Kidney (tissue), 2 donors: ENCODE measurements around the gene CEP85. TPM values are rescaled to one million over a fixed set of nuclear protein-coding genes. Genes with fewer than 3 reads are reported as not detected.

Experiments used
- polyA plus RNA-seq: library from polyadenylated mRNA; stranded (reverse); fragments of 350-450 nt; fragmentation: Illumina TruSeq; extraction: RNeasy Lipid Tissue Mini Kit (QIAGEN cat#74804); gene quantifications from one replicate; pipeline ENCODE4 v1.2.3, GENCODE V29; 2014; ENCODE audit warnings: low read depth, low replicate concordance; ENCODE audit not compliant: insufficient read depth
- total RNA-seq: library from RNA; stranded (reverse); fragmentation: NEBNext Ultra II Directional; extraction: Animal tissue kit (Norgen Biotek cat#: 25700); gene quantifications from one replicate; pipeline ENCODE4 v1.2.1, GENCODE V29; 2021
- donor health status: DM: yes; HTN: yes; CAD: no.

The CEP85 gene
- total and polyA plus RNA-seq, 2 donors from 2014 or later: 8.4 to 8.5 TPM

Other genes with a start within 250 kb of the CEP85 start
- 23.5 TPM for gene PAFAH2, start 236.1 kb upstream of the CEP85 start, total RNA-seq
- gene PAFAH2, start 236.1 kb upstream of the CEP85 start, polyA plus RNA-seq: 21.0 TPM
- 0.28 TPM for gene EXTL1, start 212.4 kb upstream of the CEP85 start, total RNA-seq
- 0.45 TPM for gene EXTL1, start 212.4 kb upstream of the CEP85 start, polyA plus RNA-seq
- gene SLC30A2, start 188.1 kb upstream of the CEP85 start, total RNA-seq: 34.4 TPM
- gene SLC30A2, start 188.1 kb upstream of the CEP85 start, polyA plus RNA-seq: 26.8 TPM
- 0.82 TPM for gene TRIM63, start 166.6 kb upstream of the CEP85 start, total RNA-seq
- gene TRIM63, start 166.6 kb upstream of the CEP85 start, polyA plus RNA-seq: 3.3 TPM
- 13.9 TPM for gene PDIK1L, start 122.4 kb upstream of the CEP85 start, total RNA-seq
- 3.7 TPM for gene PDIK1L, start 122.4 kb upstream of the CEP85 start, polyA plus RNA-seq
- gene FAM110D, start 75.1 kb upstream of the CEP85 start, total RNA-seq: 8.1 TPM
- gene FAM110D, start 75.1 kb upstream of the CEP85 start, polyA plus RNA-seq: 4.2 TPM
- gene C1orf232, start 65.2 kb upstream of the CEP85 start, total RNA-seq: not detected
- not detected for gene C1orf232, start 65.2 kb upstream of the CEP85 start, polyA plus RNA-seq
- 22.4 TPM for gene ZNF593, start 64.3 kb upstream of the CEP85 start, total RNA-seq
- 93.2 TPM for gene ZNF593, start 64.3 kb upstream of the CEP85 start, polyA plus RNA-seq
- gene ZNF593OS, start 62.4 kb upstream of the CEP85 start, total RNA-seq: not detected
- gene ZNF593OS, start 62.4 kb upstream of the CEP85 start, polyA plus RNA-seq: not detected
- 19.7 TPM for gene CNKSR1, start 56.7 kb upstream of the CEP85 start, total RNA-seq
- 8.8 TPM for gene CNKSR1, start 56.7 kb upstream of the CEP85 start, polyA plus RNA-seq
- not detected for gene CATSPER4, start 43.6 kb upstream of the CEP85 start, total RNA-seq
- not detected for gene CATSPER4, start 43.6 kb upstream of the CEP85 start, polyA plus RNA-seq
- 140 TPM for gene SH3BGRL3, start 45.9 kb downstream of the CEP85 start, total RNA-seq
- gene SH3BGRL3, start 45.9 kb downstream of the CEP85 start, polyA plus RNA-seq: 180 TPM
- 55.0 TPM for gene UBXN11, start 72.4 kb downstream of the CEP85 start, total RNA-seq
- gene UBXN11, start 72.4 kb downstream of the CEP85 start, polyA plus RNA-seq: 30.2 TPM
- 30.8 TPM for gene CD52, start 83.8 kb downstream of the CEP85 start, total RNA-seq
- gene CD52, start 83.8 kb downstream of the CEP85 start, polyA plus RNA-seq: 13.2 TPM
- 2.2 TPM for gene CRYBG2, start 119.9 kb downstream of the CEP85 start, total RNA-seq
- gene CRYBG2, start 119.9 kb downstream of the CEP85 start, polyA plus RNA-seq: not detected
- gene ZNF683, start 138.6 kb downstream of the CEP85 start, total RNA-seq: 0.25 TPM
- not detected for gene ZNF683, start 138.6 kb downstream of the CEP85 start, polyA plus RNA-seq
- not detected for gene LIN28A, start 176.6 kb downstream of the CEP85 start, total RNA-seq
- not detected for gene LIN28A, start 176.6 kb downstream of the CEP85 start, polyA plus RNA-seq
- gene DHDDS, start 198.1 kb downstream of the CEP85 start, total RNA-seq: 53.4 TPM
- gene DHDDS, start 198.1 kb downstream of the CEP85 start, polyA plus RNA-seq: 41.8 TPM
- 362 TPM for gene HMGN2, start 238.2 kb downstream of the CEP85 start, total RNA-seq
- 413 TPM for gene HMGN2, start 238.2 kb downstream of the CEP85 start, polyA plus RNA-seq